HCT116 (cell line): ENCODE results near the gene PADI3.

Source experiments
- CEBPB ChIP-seq: IDR thresholded peaks from 2 replicates; pipeline ENCODE4 v1.6.1; 2012; ENCODE audit warnings: low read depth
- CTCF ChIP-seq, 3 experiments: fragments of 200-600 bp in 1 of 3; sonication (generic) in 1 of 3; IDR thresholded peaks in 2 of 3; conservative IDR thresholded peaks in 1 of 3; 2 replicates each; pipeline ENCODE4 v1.5.1; 2012 to 2017; ENCODE audit warnings: low read depth in 2 of 3, low read length in 2 of 3, antibody characterized with exemption in 1 of 3, borderline replicate concordance in 1 of 3, control low read depth in 1 of 3, mild to moderate bottlenecking in 1 of 3, mixed read lengths in 1 of 3, mixed run types in 1 of 3, moderate library complexity in 1 of 3; ENCODE audit not compliant: insufficient read depth in 1 of 3
- EZH2 ChIP-seq: fragments of 200-600 bp; sonication (generic); IDR thresholded peaks from 2 replicates; pipeline ENCODE4 v1.6.1; 2017; ENCODE audit warnings: antibody characterized with exemption, mixed run types
- EZH2phosphoT487 ChIP-seq: fragments of 200-600 bp; IDR thresholded peaks from 2 replicates; pipeline ENCODE4 v1.6.1; 2018; ENCODE audit warnings: antibody characterized with exemption, borderline replicate concordance
- FOSL1 ChIP-seq: IDR thresholded peaks from 2 replicates; pipeline ENCODE4 v1.6.1; 2012; ENCODE audit warnings: low read depth
- JUND ChIP-seq: IDR thresholded peaks from 2 replicates; pipeline ENCODE4 v1.6.1; 2012
- MAX ChIP-seq: IDR thresholded peaks from 2 replicates; pipeline ENCODE4 v1.6.1; 2012
- POLR2A ChIP-seq: IDR thresholded peaks from 2 replicates; pipeline ENCODE4 v1.7.0; 2011; ENCODE audit warnings: borderline replicate concordance; ENCODE audit not compliant: insufficient read depth, insufficient read length; ENCODE audit errors: extremely low read depth
- POLR2AphosphoS5 ChIP-seq: IDR thresholded peaks from 2 replicates; pipeline ENCODE4 v1.6.1; 2011; ENCODE audit warnings: mild to moderate bottlenecking, low read depth, low read length, moderate library complexity
- RAD21 ChIP-seq: IDR thresholded peaks from 2 replicates; pipeline ENCODE4 v1.6.1; 2012; ENCODE audit warnings: low read depth, mild to moderate bottlenecking
- SIN3A ChIP-seq: IDR thresholded peaks from 2 replicates; pipeline ENCODE4 v1.6.1; 2012; ENCODE audit warnings: low read depth
- ZNF274 ChIP-seq: fragments of 200-500 bp; sonication (Bioruptor generic); IDR thresholded peaks from 2 replicates; pipeline ENCODE4 v1.6.1; 2014; ENCODE audit warnings: mild to moderate bottlenecking, low read depth, low read length, inconsistent platforms

- no peak for TF ChIP-seq CEBPB
- TF ChIP-seq ZNF274, result no peak
- TF ChIP-seq EZH2phosphoT487, result no peak
- no peak for TF ChIP-seq CTCF (IDR thresholded peaks at IDR 0.05 in 2 of 3, conservative IDR thresholded peaks at IDR 0.05 in 1 of 3; ENCODE audit: borderline replicate concordance in 1 of 3, insufficient read depth in 1 of 3, low read depth in 2 of 3, low read length in 2 of 3)
- TF ChIP-seq MAX, result no peak
- TF ChIP-seq EZH2, result no peak
- no peak for TF ChIP-seq POLR2AphosphoS5
- no peak for TF ChIP-seq JUND
- no peak for TF ChIP-seq SIN3A
- no peak for TF ChIP-seq FOSL1
- TF ChIP-seq POLR2A, result no peak
- no peak for TF ChIP-seq RAD21
Measured at GRCh38 chr1:17306407-17306806, 57.5 kb downstream of the PADI3 start.
